ENCODE results near the gene TMEM203. TPM values are rescaled to one million over a fixed set of nuclear protein-coding genes. Genes with fewer than 3 reads are reported as not detected.
A peak's percentile ranks its signal among the peaks of the same experiment; 100 is the strongest.

TMEM203 gene
- total RNA-seq, 1 experiment from 2014 or later = 50.6 TPM

DNA sequence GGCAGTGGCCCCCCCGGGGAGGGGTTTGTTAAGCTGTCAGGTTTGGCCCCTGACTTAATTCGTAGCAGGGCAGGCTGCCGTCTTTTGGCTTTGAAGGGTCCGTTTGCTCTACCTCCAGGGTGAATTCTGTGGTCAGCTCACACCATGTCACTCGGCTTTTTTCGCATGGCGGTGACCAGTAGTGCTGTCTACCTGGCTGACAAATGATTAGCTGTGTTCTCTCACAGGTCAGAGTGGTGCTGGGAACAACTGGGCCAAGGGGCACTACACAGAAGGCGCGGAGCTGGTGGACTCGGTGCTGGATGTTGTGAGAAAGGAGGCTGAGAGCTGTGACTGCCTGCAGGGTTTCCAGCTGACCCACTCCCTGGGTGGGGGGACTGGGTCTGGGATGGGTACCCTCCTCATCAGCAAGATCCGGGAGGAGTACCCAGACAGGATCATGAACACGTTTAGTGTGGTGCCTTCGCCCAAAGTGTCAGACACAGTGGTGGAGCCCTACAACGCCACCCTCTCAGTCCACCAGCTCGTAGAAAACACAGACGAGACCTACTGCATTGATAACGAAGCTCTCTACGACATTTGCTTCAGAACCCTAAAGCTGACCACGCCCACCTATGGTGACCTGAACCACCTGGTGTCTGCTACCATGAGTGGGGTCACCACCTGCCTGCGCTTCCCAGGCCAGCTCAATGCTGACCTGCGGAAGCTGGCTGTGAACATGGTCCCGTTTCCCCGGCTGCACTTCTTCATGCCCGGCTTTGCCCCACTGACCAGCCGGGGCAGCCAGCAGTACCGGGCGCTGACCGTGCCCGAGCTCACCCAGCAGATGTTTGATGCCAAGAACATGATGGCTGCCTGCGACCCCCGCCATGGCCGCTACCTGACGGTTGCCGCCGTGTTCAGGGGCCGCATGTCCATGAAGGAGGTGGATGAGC is 37.1 kb upstream of the TMEM203 start:
- TF ChIP-seq, protein P1, sequence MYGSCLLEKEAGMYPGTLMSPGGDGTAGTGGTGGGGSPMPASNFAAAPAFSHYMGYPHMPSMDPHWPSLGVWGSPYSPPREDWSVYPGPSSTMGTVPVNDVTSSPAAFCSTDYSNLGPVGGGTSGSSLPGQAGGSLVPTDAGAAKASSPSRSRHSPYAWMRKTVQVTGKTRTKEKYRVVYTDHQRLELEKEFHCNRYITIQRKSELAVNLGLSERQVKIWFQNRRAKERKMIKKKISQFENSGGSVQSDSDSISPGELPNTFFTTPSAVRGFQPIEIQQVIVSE (CRISPR knock-in tag; IDR thresholded peaks at IDR 0.05; ENCODE audit: borderline replicate concordance) = no peak
- TF ChIP-seq, protein P2, sequence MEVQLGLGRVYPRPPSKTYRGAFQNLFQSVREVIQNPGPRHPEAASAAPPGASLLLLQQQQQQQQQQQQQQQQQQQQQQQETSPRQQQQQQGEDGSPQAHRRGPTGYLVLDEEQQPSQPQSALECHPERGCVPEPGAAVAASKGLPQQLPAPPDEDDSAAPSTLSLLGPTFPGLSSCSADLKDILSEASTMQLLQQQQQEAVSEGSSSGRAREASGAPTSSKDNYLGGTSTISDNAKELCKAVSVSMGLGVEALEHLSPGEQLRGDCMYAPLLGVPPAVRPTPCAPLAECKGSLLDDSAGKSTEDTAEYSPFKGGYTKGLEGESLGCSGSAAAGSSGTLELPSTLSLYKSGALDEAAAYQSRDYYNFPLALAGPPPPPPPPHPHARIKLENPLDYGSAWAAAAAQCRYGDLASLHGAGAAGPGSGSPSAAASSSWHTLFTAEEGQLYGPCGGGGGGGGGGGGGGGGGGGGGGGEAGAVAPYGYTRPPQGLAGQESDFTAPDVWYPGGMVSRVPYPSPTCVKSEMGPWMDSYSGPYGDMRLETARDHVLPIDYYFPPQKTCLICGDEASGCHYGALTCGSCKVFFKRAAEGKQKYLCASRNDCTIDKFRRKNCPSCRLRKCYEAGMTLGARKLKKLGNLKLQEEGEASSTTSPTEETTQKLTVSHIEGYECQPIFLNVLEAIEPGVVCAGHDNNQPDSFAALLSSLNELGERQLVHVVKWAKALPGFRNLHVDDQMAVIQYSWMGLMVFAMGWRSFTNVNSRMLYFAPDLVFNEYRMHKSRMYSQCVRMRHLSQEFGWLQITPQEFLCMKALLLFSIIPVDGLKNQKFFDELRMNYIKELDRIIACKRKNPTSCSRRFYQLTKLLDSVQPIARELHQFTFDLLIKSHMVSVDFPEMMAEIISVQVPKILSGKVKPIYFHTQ (CRISPR knock-in tag; IDR thresholded peaks at IDR 0.05) = no peak
- no peak for TF ChIP-seq ZNF121 (CRISPR knock-in tag; IDR thresholded peaks at IDR 0.05)
- TF ChIP-seq JUN (CRISPR knock-in tag; IDR thresholded peaks at IDR 0.05) = no peak
- no peak for TF ChIP-seq ZNF423 (CRISPR knock-in tag; IDR thresholded peaks at IDR 0.05)
- no peak for TF ChIP-seq SP1 (CRISPR knock-in tag; conservative IDR thresholded peaks at IDR 0.05)
- TF ChIP-seq, protein P3, sequence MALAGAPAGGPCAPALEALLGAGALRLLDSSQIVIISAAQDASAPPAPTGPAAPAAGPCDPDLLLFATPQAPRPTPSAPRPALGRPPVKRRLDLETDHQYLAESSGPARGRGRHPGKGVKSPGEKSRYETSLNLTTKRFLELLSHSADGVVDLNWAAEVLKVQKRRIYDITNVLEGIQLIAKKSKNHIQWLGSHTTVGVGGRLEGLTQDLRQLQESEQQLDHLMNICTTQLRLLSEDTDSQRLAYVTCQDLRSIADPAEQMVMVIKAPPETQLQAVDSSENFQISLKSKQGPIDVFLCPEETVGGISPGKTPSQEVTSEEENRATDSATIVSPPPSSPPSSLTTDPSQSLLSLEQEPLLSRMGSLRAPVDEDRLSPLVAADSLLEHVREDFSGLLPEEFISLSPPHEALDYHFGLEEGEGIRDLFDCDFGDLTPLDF (CRISPR knock-in tag; IDR thresholded peaks at IDR 0.05) = no peak
- no peak for TF ChIP-seq ATF1 (CRISPR knock-in tag; IDR thresholded peaks at IDR 0.05)
- TF ChIP-seq, protein P4, sequence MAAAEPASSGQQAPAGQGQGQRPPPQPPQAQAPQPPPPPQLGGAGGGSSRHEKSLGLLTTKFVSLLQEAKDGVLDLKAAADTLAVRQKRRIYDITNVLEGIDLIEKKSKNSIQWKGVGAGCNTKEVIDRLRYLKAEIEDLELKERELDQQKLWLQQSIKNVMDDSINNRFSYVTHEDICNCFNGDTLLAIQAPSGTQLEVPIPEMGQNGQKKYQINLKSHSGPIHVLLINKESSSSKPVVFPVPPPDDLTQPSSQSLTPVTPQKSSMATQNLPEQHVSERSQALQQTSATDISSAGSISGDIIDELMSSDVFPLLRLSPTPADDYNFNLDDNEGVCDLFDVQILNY (CRISPR knock-in tag; IDR thresholded peaks at IDR 0.05) = no peak
- no peak for TF ChIP-seq NFYB (CRISPR knock-in tag; conservative IDR thresholded peaks at IDR 0.05; ENCODE audit: low read depth)
- POLR2A ChIA-PET = interaction anchor here (1.0 to 1.2 kb wide), 3 partner anchors 12 to 156 kb away, joined by 3 read pairs; partner anchors contain the start of gene MAN1B1
- H3K4me3 Mint-ChIP-seq = peak overlapping the region; percentile 81
- H3K4me1 Mint-ChIP-seq = peaks cover 36% of the 10 kb centered on the region
- DNase-seq (ENCODE audit: low spot score) (no peak), ATAC-seq (no peak)
- H3K27ac Mint-ChIP-seq = peak overlapping the region; percentile 74
- H3K36me3 Mint-ChIP-seq = peaks cover 20% of the 10 kb centered on the region
- no peaks in the 10 kb centered on the region for H3K9me3 Mint-ChIP-seq
- CTCF ChIA-PET = no interaction called here
- H3K27me3 Mint-ChIP-seq (ENCODE audit: low read depth) = no peaks in the 10 kb centered on the region; the same call in 1 of the 2 replicates

DNA sequence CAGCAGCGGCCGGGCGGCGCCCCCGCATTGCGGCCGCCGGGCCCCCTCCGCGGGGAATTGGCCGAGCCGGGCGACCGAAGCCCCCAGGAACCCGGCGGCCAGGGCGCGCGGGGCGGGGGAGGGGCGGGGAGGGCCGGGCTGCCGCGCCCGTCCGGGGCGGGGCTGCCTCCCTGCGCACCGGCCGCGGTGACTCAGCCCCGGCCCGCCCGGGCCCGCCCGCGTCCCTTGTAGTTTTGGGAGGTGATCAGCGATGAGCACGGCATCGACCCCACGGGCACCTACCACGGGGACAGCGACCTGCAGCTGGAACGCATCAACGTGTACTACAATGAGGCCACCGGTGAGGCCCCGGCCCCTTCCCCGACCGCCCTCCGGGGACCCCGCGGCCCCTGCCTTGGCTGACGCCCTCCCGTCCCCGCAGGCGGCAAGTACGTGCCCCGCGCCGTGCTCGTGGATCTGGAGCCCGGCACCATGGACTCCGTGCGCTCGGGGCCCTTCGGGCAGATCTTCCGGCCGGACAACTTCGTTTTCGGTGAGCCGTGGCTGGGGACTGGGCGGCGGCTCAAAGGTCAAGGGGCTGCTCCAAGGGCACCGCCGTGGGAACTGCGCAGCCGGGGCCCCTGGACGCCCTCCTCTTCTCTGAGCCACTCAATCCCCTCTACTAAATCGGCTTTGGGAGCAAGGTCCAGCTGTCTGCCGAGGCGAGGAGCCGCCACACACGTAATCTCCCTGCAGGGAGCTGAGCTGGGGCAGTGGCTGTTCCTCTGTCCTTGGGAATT is 36.2 kb upstream of the TMEM203 start:
- Mint-ChIP-seq H3K27ac (no peak overlapping the region), H3K4me1 (peaks cover 39% of the 10 kb centered on the region), H3K4me3 (peak overlapping the region; percentile 81), H3K36me3 (peaks cover 20% of the 10 kb centered on the region), H3K9me3 (no peaks in the 10 kb centered on the region), H3K27me3 (ENCODE audit: low read depth) (no peaks in the 10 kb centered on the region)
- TF ChIP-seq, protein P5, sequence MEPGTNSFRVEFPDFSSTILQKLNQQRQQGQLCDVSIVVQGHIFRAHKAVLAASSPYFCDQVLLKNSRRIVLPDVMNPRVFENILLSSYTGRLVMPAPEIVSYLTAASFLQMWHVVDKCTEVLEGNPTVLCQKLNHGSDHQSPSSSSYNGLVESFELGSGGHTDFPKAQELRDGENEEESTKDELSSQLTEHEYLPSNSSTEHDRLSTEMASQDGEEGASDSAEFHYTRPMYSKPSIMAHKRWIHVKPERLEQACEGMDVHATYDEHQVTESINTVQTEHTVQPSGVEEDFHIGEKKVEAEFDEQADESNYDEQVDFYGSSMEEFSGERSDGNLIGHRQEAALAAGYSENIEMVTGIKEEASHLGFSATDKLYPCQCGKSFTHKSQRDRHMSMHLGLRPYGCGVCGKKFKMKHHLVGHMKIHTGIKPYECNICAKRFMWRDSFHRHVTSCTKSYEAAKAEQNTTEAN (CRISPR knock-in tag; IDR thresholded peaks at IDR 0.05) = 0 out of 2 replicates have a peak, but pooled peaks have one; percentile 3
- TF ChIP-seq NFYB (CRISPR knock-in tag; conservative IDR thresholded peaks at IDR 0.05; ENCODE audit: low read depth) (no peak), NR3C1 (CRISPR knock-in tag; conservative IDR thresholded peaks at IDR 0.05; ENCODE audit: low read depth) (0 out of 2 replicates have a peak, but pooled peaks have one; percentile 37)
- no peak for DNase-seq (ENCODE audit: low spot score)
- CTCF ChIA-PET = interaction anchor here (1.0 to 2.4 kb wide), 15 partner anchors 10 to 212 kb away, joined by 3 to 14 read pairs (median 5); partner anchors contain the start of genes CYSRT1, RNF224 and TOR4A
- no peak for ATAC-seq
- POLR2A ChIA-PET = interaction anchor here (0.9 to 1.8 kb wide), 11 partner anchors 11 to 654 kb away, joined by 3 to 30 read pairs (median 4); partner anchors contain the start of genes MAN1B1, STPG3 and TOR4A

All from WTC11 (cell line).